ENCODE data around the gene COL4A2. TPM values are rescaled to one million over a fixed set of nuclear protein-coding genes. Genes with fewer than 3 reads are reported as not detected.

Gene COL4A2
- polyA plus RNA-seq, 1 experiment: 886 TPM

DNA sequence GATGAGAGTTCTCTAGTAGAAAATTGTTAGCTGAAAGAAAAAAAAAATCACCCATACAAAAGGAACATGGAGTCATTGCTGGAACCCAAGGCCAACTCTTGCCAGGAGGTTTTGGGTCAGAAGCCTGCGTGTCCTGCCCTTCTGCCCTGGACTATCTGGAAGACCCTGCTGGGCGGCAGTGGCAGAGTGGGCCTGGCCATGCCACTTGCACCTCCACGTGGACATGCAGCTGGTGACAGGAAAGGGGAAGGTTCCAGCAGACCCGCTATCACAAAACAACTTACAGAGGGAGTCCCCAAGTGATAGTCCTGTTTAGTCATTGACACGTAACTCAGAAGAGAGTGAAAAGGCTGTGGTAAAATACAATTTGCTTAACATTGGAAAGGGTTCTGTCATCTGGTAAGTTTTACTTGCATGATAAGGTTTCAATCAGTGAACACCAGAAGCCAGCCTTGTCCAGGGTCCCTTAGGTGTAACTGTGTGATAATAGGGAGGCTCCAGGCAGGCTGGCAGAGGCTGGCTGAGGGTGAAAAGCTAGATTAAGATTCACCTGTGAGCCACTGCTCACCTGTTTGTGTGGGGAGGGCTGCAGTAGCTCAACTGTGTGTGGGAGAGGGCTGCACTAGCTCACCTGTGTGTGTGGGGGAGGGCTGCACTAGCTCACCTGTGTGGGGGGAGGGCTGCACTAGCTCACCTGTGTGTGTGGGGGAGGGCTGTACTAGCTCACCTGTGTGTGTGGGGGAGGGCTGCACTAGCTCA lies 47.8 kb downstream of the COL4A2 start:
- ChIA-PET CTCF (interaction anchor here (1.6 kb wide), 1 partner anchor 133 kb away, joined by 7 read pairs; no protein-coding TSS in a partner anchor), POLR2A (no interaction called here)
- Histone ChIP-seq H3K27me3 (ENCODE audit: control insufficient read depth, insufficient read depth, low read length) (no peaks in the 10 kb centered on the region), H3K4me3 (ENCODE audit: low read depth, low read length) (no peak overlapping the region), H3K36me3 (ENCODE audit: control insufficient read depth, insufficient read depth, low read length) (peaks cover 3% of the 10 kb centered on the region)
- TF ChIP-seq, protein P1, sequence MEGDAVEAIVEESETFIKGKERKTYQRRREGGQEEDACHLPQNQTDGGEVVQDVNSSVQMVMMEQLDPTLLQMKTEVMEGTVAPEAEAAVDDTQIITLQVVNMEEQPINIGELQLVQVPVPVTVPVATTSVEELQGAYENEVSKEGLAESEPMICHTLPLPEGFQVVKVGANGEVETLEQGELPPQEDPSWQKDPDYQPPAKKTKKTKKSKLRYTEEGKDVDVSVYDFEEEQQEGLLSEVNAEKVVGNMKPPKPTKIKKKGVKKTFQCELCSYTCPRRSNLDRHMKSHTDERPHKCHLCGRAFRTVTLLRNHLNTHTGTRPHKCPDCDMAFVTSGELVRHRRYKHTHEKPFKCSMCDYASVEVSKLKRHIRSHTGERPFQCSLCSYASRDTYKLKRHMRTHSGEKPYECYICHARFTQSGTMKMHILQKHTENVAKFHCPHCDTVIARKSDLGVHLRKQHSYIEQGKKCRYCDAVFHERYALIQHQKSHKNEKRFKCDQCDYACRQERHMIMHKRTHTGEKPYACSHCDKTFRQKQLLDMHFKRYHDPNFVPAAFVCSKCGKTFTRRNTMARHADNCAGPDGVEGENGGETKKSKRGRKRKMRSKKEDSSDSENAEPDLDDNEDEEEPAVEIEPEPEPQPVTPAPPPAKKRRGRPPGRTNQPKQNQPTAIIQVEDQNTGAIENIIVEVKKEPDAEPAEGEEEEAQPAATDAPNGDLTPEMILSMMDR (IDR thresholded peaks at IDR 0.05; ENCODE audit: insufficient read depth, low read depth, low read length): no peak
- DNase-seq (ENCODE audit: low read depth): no peak

DNA sequence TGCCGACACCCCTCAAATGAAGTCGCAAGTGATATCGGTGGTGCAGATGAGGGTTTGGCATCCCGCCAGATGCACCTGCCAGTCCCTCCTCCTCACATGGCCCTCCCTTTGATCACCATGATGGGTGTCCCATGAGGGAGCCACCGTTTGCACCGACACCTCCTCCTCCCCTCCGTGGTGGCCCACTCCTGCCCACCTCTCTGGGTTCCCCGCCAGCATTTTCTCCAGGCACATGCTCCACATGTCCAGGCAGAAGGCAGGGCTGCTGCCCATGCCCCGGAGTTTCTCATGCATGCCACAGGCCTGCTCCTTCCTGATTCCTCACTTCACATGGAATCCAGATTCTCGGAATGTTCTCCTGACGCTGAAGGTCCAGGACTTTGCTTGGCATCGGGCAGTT lies 49.3 kb downstream of the COL4A2 start:
- Histone ChIP-seq H3K27me3 (ENCODE audit: control insufficient read depth, insufficient read depth, low read length) (no peaks in the 10 kb centered on the region), H3K36me3 (ENCODE audit: control insufficient read depth, insufficient read depth, low read length) (peaks cover 3% of the 10 kb centered on the region), H3K4me3 (ENCODE audit: low read depth, low read length) (no peak overlapping the region)
- TF ChIP-seq, protein P1 (IDR thresholded peaks at IDR 0.05; ENCODE audit: insufficient read depth, low read depth, low read length): no peak
- ChIA-PET CTCF (interaction anchor here (1.2 kb wide), 1 partner anchor 9 kb away, joined by 4 read pairs; no protein-coding TSS in a partner anchor), POLR2A (no interaction called here)
- DNase-seq (ENCODE audit: low read depth): no peak

DNA sequence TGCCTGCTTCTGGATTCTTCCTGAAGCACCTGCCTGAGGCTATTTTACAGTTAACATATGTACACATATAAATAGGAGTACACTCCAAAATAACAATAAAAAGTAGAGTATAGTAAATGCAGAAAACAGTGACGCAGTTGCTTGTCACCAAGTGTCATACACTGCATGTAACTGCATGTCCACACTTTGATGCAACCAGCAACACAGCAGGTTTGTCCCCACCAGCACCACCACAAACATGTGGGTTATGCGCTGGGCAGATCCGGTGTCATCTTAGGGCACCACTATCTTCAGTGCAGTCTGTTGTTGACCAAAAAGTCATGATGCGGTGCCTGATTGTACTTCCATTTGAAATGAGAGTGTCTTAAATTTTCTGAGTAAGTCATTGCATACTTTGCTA lies 51.3 kb downstream of the COL4A2 start:
- no peaks in the 10 kb centered on the region for H3K27me3 ChIP-seq (ENCODE audit: control insufficient read depth, insufficient read depth, low read length)
- ChIA-PET POLR2A (no interaction called here), CTCF (no interaction called here)
- no peak for DNase-seq (ENCODE audit: low read depth)
- TF ChIP-seq, protein P1 (IDR thresholded peaks at IDR 0.05; ENCODE audit: insufficient read depth, low read depth, low read length): no peak
- H3K36me3 ChIP-seq (ENCODE audit: control insufficient read depth, insufficient read depth, low read length): peaks cover 7% of the 10 kb centered on the region
- no peak overlapping the region for H3K4me3 ChIP-seq (ENCODE audit: low read depth, low read length)

DNA sequence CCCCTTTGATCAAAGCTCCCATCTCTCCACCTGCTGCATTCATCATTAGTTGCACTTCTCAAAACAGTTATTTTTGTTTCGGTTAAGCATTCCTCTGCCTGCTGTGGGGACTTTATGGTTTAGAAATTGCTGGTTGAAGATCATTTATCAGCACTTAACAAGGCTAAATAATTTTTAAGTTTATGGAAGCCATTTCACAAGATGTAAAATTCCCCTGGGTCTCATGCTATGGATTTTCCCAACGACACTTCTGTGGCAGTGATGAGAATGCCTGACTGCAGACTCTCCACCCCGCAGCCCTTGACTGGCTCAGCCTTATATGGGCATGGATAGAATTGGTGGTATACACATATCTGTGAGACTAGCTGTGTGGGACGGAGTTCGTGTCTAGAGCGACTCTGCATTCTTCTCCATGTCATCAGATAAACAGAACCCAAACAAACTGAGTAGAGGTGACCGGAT lies 52.8 kb downstream of the COL4A2 start:
- no peak overlapping the region for H3K4me3 ChIP-seq (ENCODE audit: low read depth, low read length)
- TF ChIP-seq, protein P1 (IDR thresholded peaks at IDR 0.05; ENCODE audit: insufficient read depth, low read depth, low read length): no peak
- DNase-seq (ENCODE audit: low read depth): no peak
- POLR2A ChIA-PET: no interaction called here
- H3K36me3 ChIP-seq (ENCODE audit: control insufficient read depth, insufficient read depth, low read length): peaks cover 7% of the 10 kb centered on the region
- CTCF ChIA-PET: interaction anchor here (1.3 kb wide), 1 partner anchor 9 kb away, joined by 4 read pairs; no protein-coding TSS in a partner anchor
- no peaks in the 10 kb centered on the region for H3K27me3 ChIP-seq (ENCODE audit: control insufficient read depth, insufficient read depth, low read length)

DNA sequence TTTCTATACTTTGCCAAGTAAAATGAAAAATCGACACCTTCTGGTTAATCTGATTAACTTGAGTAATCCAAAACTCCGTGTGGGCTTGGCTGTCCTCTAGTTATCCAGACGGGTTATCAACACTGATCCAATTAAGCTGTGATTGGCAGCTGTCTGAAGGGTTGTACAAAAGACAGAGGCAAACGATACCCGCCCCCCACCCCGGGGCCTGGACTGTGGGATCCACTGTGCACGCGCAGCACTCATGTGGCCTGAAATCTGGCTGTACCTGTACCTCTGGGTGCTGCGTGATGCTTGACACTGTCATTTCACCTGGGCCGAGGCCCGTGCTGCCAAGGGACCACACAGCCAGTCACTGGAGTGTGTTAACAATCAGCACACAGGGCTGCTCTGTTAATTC lies 53.5 kb downstream of the COL4A2 start:
- ChIA-PET POLR2A (no interaction called here), CTCF (interaction anchor here (1.0 to 1.6 kb wide), 3 partner anchors 8 to 11 kb away, joined by 4 read pairs; no protein-coding TSS in a partner anchor)
- Histone ChIP-seq H3K4me3 (ENCODE audit: low read depth, low read length) (no peak overlapping the region), H3K36me3 (ENCODE audit: control insufficient read depth, insufficient read depth, low read length) (peaks cover 7% of the 10 kb centered on the region), H3K27me3 (ENCODE audit: control insufficient read depth, insufficient read depth, low read length) (no peaks in the 10 kb centered on the region)
- TF ChIP-seq, protein P1 (IDR thresholded peaks at IDR 0.05; ENCODE audit: insufficient read depth, low read depth, low read length): no peak
- no peak for DNase-seq (ENCODE audit: low read depth)
